H54 (cell line): ENCODE data around the gene KRT85.

ENCODE experiments used
- DNase-seq: peaks from one replicate; pipeline ENCODE4 v3.0.0; 2011; ENCODE audit warnings: low spot score, mixed read lengths; ENCODE audit not compliant: insufficient read length
- FAIRE-seq: peaks from 3 replicates; lab custom pipeline; 2011; peaks lifted over from hg19 to GRCh38; lab: Jason Lieb, UNC
- POLR2A ChIP-seq: IDR thresholded peaks from 2 replicates; pipeline ENCODE4 v1.6.1; 2011; ENCODE audit warnings: low read depth, mild to moderate bottlenecking, low read length

KRT85 gene

DNA sequence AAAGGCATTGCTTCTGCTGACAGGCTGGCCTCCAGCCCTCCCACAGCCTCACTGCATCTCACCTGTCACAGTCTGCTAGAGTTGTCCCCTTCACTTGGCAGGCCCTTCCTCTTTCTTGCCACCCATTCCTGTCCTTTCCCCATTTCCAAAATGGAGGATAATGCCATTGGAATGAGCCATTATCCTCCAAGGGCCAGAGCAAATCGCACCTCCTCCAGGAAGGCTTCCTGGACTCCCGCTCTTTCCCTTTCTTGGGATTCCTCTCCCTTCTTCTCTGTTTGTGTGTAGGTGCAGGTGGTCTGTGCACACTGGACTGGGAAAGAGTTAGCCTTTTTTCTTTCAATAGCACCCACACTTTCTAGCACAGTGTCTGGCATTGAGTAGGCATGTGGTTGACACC, 35.1 kb upstream of the KRT85 start:
- DNase-seq (no peak), FAIRE-seq (no peak)
- TF ChIP-seq POLR2A = no peak

DNA sequence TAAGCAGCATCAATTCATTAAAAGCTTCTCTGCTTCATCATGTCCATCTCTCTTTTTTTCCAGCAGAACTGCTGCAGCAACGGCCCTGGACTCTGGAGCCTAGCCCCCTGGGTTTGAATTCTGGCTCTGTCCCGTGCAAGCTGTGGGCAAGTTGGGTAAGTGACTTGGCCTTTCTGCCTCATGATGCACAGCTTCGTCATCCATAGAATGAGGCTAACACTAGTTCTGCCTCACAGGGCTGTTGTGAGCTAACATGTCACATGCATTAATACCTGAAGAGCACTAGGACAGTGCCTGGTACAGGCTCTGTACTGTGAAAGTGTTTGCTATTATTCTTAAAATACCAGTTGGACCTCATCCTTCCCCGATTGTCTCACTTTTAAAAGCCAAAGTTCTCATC, 34.6 kb upstream of the KRT85 start:
- DNase-seq (no peak), FAIRE-seq (no peak)
- TF ChIP-seq POLR2A = no peak

DNA sequence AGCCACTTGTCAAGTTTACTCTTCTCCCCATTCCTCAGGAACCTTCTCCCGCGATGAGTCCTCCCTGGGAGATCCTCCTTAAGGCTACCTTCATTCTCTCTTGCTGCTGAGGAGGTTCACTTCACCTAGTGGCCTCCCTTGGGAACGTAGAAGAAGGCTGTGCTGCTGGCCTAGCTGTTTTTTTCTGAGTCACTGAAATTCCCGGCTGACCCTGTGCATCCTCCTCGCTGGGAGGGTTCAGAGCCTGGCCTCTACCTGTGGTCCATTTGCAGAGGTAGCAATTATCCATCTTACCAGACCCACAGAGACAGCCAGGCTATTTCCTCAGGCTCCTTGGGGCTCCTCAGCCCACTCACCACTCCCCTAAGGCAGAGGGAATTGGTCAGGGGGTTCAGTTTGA, 34.2 kb upstream of the KRT85 start:
- DNase-seq (no peak), FAIRE-seq (no peak)
- no peak for TF ChIP-seq POLR2A

DNA sequence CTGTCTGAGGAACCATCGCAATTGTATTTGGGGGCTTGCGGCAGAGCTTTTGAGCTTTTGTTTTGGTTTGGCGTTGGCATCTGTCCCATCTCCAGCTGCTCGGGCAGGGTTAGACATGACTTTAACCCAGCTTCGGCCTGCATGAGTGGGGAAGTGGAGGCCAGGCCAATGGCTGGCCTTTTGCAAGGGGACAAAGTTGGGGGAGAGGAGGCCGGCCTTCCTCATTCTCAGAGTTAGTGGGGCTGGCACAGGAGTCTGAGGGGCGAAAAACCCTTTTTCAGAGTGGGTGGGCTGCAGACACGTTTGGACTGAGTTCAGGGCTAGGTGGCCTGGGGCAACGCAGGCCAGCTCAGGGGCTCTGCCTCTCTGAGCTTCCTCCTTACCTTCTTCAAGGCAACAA, 33.6 kb upstream of the KRT85 start:
- FAIRE-seq = no peak
- no peak for TF ChIP-seq POLR2A

DNA sequence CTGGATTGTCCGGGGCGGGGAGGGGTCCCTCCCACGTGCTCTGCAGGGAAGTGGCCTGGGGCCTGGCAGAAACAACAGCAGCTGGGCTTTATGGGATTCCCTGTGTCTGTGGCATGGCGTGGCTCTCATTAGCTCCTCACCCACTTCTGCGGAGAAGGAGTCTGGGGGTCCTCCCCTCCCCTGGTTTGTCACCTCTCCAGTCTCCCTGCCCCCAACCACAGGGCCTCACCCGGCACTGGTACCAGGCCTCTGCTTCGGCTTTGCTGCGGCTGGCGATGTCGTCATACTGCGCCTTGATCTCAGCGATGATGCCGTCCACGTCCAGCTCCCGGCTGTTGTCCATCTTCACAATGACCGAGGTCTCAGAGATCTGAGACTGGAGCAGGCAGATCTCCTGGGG, 32.5 kb upstream of the KRT85 start:
- no peak for FAIRE-seq
- TF ChIP-seq POLR2A = no peak
- no peak for DNase-seq

More for the DNA sequence above, 33.6 kb upstream of the KRT85 start:
- DNase-seq = no peak

DNA sequence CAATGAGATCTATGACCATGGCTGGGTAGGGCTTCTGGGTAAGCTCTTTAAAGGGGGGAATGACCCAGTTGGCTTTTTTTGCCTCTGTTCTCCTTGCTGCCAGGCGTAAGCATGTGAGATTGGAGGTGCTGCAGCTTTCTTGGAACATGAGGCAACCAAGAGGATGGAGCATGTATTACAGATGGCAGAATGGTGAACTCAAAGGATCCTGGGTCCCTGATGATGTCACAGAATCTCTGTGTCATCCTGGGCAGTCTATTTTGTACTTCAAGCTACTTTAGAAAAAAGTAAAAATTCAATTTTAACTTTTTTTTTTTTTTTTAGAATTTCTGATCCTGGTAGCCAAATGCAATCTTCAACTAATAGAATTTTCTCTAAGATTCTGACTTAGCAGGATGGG, 30.9 kb upstream of the KRT85 start:
- no peak for FAIRE-seq

DNA sequence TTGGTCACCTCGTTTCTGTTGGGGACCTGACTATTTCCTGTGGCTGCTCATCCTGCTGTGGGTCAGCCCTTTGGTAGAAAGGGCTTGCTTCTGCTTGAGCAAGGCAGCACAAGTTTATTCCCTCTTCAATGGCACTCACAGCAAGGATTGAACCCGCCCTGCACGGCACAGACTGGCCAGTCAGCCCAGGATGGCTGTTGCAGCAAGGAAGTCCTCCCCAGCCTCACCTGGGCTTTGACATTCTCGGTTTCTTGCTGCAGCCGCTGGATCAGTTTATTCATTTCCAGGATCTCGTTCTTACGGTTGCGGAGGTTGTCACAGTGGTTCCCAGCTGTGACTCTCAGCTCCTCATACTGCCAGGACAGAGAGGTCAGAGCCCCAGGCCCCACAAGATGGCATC, 29.4 kb upstream of the KRT85 start:
- no peak for DNase-seq
- no peak for TF ChIP-seq POLR2A
- FAIRE-seq = no peak

More for the DNA sequence above, 30.9 kb upstream of the KRT85 start:
- DNase-seq = peak; percentile 29
- no peak for TF ChIP-seq POLR2A

DNA sequence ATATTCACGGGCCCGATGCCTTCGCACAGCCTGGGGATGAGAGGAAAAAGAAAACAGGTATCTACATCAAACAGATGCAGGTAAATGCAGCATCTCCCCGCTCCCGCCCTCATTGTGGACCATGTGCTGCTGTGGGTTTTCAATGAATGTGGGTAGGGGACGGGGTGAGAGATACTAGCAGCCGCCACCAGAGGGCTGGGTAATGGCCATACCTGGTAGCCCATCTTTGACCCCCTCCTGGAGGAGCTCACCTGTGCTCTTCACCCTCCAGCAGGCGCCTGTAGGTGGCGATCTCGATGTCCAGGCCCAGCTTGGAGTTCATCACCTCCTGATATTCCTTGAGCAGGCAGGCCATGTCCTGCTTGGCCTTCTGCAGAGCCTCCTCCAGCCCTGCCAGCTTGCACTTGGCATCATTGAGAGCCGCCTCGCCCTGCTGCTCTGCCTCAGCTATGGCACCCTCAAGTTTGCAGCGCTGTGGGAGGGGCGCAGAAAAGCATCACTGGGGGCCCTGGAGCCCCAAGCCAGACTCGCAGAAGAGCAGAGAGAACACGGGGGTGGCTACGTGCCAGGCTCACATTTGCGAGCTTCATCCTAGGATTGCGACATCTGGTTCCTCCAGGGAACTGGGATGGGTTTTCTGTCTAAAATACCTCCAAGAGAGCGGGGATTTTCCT, 28.6 kb upstream of the KRT85 start:
- DNase-seq = no peak
- no peak for FAIRE-seq
- TF ChIP-seq POLR2A = no peak

DNA sequence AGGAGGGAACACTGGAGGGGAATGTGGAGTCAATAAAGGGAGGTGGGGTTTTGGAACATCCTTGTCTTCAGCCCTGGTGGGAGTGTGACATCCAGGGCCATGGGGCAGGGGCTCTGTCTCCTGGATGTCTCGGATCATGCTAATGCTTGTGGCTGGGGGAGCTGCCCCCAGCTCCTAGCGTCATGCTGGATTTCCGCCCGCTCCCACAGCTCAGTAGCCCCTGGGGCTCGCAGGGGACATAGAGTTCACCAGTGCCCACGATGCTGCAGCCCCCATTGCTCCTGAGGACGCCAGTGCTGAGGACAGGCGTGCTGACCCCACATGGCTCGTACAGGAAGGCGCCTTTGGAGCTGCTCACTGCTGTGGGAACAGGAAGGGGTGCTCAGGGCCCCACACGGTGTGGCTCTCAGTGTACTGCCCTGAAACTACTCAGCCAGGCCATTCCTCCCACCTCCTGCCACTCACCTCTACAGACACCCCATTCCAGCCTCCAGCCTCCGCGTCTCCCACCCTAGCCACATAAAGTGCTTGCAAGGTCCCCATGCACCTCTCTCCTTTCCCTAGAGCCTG, 27.6 kb upstream of the KRT85 start:
- no peak for FAIRE-seq
- no peak for DNase-seq
- no peak for TF ChIP-seq POLR2A

DNA sequence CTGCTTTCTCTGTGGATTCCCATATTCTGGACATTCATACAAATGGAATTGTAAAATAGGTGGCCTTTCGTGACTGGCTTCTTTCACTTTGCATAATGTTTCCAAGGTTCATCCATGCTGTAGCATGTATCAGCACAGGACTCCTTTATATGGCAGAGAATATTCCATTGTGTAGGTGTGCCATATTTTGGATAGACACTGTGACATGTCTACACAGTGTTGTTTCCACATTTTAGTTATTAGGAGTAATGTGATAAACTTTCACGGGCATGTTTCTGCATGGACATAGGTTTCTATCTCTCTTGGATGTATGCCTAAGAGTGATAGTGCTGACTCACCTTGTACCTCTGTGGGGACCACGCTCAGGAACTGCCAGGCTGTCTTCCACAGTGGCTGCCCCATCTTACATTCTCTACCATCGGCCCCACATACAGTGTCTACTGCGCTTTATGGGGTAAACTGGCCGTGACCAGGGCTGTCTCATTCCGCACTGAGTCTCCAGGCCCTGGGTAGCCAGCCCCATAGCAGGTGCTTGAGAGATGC, 25.3 kb upstream of the KRT85 start:
- DNase-seq = no peak
- TF ChIP-seq POLR2A = no peak
- no peak for FAIRE-seq

DNA sequence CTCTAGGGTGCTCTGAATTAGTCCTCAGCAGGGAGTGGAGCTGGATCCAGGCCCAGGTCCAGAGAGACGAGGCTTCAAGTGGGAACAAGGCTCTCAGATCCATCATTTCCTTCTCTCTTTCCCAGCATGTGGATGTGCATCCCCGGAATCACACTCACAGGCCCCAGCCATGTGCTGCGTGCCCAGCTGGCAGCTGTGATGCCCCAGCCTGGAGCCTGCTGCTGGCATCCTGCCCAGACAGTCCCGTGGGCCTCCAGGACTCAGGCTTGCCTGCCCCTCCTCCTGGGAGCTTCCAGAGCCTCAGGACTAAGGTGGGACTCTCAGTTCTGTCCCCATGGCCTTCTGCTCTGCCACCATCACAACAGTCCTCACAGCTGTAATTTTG, 24.3 kb upstream of the KRT85 start:
- FAIRE-seq (no peak), DNase-seq (no peak)
- TF ChIP-seq POLR2A = no peak

DNA sequence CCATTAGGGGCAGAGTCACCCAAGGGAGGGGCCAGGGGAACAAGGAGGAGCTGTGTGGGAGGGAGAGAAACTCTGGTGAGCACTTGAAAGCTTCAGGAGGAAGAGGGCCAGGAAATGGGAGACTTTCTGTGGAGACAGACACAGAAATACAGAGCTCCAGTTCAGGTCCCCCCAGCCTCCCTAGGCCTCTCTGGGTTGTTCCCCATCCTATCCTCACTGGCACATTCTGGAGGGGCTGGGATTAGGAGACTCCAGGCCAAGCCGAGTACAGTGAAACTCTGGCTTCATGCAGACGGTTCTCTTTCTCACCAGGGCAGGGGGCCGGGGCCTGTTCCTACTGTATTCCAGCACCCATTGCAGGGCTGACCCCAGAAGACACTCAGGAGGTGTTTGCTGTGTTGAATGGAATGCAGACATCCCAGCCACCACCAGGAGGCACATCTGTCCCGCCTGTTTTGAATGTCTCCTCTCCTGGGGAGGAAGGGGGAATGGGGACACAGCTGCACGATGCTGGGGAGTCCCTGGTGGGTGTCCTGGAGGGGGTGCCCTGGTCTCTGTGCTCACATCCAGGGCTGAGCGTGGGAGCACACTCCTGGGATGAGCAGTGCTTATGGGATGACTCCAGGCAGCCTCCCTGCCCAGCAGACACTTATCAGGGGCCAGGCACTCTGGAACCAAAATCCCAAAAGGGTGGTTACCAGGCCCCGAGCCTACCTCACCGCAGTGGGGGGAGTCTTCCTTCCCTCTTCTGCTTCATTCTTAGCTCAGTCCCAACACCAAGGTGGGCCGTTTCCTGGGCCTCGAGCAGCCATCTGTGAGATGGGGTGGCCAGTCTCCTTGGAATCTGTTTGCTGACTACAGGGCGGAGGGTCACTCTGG, 23.7 kb upstream of the KRT85 start:
- no peak for TF ChIP-seq POLR2A

DNA sequence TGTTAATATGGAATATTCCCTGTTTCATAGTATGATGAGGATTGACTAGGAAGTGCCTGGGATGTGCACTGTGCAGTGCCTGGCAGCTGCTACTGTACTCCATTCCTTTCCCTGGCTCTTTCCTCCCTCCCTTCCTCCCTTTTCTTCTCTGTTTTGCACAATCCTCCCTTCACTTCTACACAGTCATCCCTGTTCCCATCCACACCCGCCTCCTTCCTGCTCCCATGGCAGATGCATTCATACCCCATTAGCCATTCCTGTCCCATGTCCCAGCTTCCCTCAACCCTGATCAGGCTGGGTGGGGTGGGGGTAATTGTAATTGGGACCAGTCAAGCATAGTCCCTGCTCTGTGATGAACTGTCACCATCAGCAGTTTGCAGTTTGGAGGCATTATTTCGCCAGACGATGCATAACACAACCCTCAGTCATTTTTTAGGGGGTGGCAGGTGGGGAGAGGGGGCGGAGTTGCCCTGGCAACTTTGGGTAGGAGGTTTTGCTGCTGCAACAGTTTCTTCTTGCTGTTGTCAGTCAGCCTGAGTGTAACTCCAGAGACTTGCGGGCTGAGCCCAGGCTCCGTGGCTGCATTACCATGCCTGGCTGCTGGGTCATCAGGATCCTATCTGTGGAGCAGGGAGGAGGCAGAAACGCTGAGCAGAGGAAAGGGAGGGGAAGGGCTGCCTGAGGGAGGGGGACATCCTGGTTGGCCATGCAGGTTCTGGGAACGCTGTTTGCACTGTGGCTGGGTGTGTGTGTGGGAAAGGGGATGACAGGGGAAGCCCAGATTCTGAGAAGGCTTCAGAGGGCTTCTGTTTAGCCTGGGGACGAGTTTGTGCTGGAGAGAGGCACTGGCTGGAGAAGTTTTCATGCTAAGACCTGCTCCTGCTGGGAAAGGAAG, 22.3 kb upstream of the KRT85 start:
- FAIRE-seq (no peak), DNase-seq (no peak)
- TF ChIP-seq POLR2A = no peak

More for the DNA sequence above, 23.7 kb upstream of the KRT85 start:
- FAIRE-seq = no peak
- peak; percentile 51 for DNase-seq
